GM19328 (cell line): ENCODE results near the gene TNNI2.
"Not testable (repeated sequence)": the region's sequence is repeated elsewhere in the genome, so short reads cannot be mapped to it uniquely, and the experiment has no call there.

Source experiments
- ATAC-seq: cut with Tn5 transposase; IDR thresholded peaks from one replicate; pipeline ENCODE4 v1.9.1; 2021; ENCODE audit warnings: mild to moderate bottlenecking, moderate library complexity; ENCODE audit not compliant: unreplicated experiment

The TNNI2 gene

DNA sequence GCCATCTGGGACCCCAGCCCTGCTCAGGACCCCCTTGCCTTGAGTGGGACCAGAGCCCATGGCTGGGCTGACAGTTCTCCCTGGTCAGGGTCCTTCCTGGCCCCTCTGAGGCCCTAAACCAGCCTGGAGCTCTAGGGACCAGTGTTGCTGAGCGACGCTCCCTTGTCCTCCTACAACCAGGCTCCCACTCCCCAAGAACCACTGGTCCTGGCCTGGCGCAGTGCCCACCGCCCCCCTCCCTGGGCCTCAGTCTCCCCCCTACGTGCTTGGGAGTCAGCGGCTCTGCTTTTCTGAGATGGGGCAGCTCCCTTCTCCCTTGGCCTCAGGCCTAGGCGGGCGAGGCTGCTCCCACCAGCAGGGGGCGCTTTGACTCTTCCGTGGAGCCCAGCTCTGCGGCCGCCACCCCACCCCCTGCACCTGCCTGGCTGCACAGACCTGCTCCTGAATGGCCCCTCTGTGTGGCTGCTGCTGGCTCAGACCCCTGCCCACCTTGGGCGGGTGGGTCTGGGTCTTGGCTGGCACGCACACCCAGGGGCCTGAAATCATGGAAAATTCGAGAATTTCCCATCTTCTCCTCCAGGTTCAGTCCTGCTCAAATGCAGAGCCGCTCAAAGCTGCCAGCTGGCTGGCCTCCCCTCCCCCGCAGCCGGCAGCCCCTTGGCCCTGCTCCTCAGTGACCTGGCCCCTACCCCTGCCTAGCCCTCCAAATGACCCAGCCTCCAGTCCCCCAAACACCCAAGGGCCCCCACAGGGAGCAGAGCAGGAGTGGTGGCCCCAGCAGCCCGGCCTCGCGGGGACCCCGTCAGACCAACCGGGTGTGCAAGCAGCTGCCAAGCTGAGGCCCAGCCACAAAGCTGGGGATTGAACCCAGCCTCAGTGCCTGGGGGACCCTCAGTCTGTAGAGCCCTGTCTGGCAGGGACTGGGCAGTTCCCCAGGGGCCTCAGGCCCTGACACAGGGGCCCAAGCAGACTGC, 43.8 kb downstream of the TNNI2 start:
- no peak for ATAC-seq

DNA sequence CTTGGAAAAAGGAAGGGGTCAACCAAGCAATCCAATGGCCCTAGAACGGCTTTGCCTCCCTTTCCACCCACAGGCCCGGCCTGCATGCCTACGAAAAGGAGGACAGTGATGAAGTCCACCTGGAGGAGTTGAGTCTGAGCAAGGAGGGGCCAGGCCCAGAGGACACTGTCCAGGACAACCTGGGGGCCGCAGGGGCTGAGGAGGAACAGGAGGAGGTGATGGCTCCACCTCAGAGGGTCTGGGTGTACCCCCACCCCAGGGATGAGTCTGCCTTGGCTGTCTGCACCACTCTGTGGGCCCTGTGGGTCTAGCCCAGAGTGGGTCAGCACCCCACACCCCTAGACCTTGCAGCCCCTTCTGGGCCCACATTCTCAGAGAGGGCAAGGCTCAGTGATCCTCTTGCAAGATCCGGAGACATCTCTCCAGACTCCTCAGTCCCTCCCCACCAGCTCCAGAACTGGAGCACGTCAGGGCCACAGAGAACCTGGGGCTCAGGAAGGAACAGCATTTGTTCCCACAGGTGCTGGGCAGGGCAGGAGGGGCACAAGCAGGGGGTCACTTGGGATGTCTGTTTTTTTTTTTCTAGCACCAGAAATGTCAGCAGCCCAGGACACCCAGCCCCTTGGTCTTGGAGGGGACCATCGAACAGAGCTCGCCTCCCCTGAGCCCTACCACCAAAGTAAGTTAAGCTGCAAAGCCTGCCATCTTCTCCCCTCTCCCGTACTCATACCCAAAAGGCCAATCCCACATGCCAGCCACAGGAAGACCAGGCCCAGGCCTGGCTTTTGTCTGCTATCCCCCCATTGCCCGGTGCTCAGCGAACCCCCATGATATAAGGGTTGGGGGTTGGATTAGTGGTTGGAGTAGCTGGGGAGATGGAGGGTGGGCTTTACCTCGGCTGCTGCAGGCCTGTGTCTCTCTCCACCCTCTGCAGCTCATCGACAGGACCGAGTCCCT, 44.8 kb downstream of the TNNI2 start:
- ATAC-seq, result no peak

DNA sequence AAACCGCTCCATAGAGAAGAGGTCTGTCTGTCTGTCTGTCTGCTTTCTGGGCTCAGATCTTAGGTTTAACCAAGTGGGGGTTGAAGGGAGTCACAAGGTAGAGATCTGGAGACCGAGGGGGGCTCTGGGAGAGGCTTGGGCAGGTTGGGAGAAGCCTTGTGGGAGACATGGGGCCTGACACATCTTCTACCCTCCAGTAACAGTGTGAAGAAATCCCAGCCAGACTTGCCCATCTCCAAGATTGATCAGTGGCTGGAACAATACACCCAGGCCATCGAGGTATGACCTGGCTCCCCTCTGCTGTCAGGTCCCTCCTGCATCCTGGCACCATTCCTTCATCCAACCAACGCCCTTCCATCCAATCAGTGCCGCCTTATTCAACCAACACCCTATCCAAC, 45.5 kb downstream of the TNNI2 start:
- no peak for ATAC-seq

DNA sequence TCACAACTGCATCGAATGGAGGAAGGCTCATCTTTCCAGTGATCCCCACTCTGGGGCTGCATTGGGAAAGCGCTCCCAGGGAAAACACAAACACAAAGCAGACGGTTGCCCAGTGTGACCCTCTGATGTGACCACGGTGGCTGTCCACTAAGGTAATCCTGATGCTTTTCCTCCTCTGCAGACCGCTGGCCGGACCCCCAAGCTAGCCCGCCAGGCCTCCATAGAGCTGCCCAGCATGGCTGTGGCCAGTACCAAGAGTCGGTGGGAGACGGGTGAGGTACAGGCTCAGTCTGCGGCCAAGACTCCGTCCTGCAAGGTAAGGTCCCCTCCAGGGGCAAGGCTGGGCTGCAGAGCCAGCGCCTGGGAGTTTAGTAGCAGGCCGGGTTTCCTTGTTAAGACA, 47.8 kb downstream of the TNNI2 start:
- ATAC-seq, result not testable (repeated sequence)

DNA sequence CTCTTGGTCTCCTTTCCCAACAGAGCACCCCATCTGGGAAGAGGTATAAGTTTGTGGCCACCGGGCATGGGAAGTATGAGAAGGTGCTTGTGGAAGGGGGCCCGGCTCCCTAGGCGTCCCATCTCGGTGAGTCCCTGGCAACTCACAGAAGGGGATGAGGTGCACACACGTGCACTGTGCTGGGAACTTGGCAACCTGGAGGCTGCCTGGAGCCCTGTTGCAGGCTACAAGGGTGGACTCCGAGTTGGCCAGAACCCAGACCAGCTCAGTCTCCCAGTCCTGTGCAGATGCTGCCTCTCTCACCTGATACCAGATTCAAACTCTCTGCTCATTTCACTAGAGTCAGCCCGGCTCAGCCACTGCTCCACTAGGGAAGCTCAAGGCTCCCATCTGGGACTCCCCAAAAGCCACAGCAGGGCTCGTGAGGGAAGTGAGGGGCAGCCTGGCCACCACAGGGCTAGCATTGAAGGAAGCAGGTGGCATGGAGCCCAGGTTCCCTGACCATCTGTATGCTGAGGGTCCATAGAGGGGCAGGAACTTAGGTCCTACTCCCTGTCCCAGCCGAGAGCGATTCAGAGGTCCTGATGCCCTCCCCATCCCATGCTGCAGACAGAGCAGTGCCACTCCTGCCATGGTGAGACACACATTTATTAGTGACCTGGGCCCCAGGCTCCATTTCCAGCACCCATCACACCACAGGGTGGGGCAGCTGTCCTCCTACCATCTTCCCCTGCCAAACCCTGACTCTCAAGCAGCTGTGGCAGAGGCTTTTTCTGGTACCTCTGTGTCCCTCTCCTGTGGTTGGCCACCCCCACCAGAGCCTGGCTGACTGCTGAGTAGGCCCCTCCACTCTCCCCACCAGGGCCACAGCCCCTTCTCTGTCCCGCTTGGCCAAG, 48.9 kb downstream of the TNNI2 start:
- ATAC-seq, result no peak

DNA sequence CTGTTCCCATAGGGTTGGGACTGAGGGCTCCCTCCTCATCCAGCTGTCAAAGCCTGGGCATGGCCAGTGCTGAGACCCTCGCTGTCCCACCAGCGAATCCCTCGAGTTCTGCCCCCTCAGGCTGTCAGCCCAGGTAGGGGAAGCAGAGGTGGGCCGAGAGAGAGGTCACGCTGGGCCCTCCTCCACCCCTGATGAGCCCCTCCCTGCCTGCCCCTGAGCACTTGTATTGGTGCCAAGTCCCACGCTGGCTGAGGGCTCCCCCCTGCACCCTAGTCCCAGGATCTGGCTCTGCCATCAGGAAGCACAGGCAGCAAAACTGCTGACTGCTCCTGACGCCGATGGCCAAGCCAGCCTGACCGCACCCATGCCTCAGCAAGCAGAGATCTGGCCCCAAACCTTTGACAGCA, 49.6 kb downstream of the TNNI2 start:
- no peak for ATAC-seq

DNA sequence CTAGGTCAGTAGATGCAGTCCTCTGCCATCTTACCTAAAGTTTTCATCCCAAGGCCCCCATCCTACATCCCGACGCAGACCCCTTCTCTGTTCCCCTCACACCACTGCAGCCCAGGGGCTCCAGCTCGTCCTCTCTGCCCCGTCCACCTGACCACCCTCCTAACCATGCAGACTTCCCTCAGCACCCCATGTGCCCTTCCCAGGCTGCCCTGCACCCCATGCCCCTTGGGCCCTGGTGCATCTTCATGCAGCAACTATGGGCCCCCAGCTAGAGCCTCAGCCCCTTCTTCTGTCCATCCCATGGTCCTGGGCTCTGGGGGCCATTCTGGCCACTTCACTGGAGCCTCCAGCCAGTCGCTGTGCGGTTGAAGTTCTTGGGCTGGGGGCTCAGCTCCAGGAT, 50.0 kb downstream of the TNNI2 start:
- ATAC-seq, result no peak

DNA sequence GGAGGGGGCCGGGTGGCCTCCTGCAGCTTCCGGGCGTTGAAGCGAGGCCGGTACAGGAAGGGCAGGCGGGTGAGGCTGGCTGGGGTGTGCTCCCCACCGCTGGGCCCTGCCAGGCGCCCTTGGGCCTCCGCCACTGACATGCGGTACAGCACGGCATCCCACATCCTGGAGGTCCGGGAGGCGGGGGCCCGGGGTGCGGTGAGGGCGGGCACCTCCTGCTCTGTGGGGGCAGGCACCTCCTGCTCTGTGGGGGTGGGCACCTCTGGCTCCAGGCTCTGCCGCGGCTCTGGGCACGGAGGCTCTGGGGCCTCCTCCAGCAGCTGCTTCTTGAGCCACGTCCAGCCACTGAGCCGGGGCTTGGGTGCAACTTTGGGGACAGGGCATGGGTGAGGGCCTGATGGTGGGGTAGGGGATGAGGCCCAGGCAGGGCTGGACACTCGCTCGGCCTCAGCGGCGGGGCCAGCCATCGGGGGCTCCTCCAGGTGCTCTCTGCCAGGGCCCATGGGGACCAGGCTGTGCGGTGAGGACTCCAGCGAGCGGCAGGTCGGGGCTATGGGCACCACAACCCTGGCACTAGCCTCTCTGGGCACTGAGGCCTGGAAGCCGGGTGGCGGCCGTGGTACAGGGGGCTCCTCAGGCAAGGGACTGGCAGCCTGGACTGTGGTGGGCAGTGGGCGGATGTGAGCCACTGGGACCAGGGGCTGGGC, 50.6 kb downstream of the TNNI2 start:
- ATAC-seq, result no peak

DNA sequence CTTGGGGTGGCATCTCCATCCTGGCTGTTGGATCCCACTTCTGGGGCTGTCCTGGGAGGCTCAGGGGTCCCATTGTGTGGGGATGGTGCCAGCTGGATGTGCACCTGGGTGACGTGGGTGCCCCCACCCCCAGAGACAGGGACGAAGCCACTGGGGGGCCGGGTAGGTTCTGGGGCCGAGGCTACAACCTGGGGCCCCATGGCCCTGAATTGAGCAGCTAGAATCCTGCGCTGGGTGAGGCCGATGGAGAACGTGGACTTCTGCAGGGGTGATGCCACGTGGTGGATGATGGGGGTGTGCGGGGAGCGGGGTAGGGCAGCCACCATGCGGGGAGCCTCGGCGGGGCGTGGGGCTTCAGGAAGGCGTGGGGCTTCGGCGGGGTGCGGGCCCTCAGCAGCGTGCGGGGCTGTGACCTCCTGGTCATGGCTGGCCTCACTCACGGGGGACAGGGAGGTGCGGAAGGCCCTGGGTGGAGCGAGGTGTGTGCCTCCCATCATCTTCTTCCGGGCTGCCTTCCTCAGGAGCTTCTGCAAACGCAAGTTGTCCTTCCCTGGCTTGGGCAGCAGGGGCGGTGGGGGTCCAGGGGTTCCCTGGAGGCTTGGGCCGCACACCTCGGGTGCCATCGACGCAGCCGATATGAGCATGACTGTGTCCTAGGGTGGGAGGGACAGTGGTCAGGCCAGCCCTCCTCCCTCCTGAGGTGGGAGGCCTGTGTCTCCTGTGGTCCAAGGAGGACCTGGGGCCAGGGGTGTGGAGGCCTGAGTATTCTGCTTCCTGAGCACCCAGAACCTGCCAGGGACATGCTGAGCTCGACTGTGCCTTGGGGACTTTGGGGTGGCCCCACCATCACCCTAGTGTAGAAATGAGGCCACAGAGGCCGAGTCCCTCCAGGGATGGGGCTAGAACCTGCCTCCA, 51.4 kb downstream of the TNNI2 start:
- no peak for ATAC-seq
